GM20431 (cell line): ENCODE measurements around the gene PRKCE.

Experiments
- in situ Hi-C: fragments of 300-500 bp; cut with MseI, MboI; formaldehyde crosslinking; loops from one replicate; pipeline ENCODE4 v1.15.0; 2020; ENCODE audit warnings: low sequenced_read_pairs; ENCODE audit not compliant: unreplicated experiment

Gene PRKCE

DNA sequence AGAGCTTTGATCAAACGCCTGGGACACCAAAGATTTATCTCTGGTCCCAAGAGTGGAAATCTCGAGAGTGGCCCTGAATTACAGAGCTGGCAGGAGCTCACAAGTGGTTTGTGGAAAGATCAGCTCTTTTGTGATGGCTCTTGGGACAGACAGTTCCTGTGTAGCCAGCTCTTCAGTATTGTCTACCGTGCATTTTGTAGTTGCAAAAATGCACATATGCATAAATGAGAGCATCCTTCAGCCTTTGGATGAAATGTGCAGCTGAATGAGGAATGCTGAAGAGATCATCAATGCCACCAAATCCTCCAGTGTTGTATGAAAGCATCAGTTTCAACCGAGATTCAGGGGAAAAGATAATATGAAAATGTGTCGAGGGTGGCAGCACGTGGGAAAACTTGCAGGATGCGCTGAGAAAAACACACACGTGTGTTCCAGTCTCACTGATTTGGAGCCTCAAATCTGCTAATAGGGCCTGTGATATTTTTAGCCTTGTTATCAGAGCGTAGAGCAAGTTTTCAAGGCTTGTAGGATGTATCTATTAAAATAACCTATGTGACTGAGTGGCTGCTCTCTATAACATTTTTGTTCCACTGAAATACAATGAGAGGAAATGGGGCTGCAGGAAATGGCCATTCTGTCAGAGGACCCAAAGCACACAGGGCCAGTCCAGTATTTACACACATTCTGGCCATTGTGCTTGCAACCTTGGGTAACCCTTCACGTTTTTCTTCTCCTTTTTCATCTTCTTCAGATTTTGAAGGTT, 138.7 kb downstream of the PRKCE start:
- in situ Hi-C loops, result no loop called here

DNA sequence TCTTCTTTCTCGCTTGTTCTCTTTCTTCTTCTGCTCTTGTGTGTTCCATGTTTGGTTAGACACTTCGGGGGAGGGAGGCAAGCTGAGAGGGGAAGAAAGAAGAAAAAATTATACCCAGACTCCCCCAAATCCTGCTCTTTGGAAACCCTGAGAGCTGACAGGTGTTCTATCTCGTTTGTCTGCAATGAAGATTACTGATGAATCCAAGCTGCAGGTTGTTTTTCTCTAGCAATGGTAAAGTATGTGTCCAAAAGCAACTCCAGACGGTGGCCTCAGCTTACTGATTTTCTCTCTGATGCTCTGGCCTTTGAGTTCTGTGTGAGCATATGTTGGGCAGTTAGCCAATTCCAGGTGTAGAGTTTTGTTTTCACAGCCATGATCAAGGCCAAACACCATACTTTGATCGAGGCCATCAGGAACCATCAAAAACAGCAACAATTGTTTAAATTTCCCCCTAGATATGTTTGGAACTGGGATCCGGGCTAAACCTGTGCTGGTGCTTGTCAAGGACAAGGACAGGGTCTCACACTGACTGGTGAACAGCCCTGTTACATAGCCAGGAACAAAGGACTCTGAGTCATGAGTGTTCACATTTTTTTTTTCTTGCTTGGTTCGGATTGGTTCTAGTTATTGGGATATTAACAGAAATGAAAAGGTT, 142.0 kb downstream of the PRKCE start:
- in situ Hi-C loops, result no loop called here

DNA sequence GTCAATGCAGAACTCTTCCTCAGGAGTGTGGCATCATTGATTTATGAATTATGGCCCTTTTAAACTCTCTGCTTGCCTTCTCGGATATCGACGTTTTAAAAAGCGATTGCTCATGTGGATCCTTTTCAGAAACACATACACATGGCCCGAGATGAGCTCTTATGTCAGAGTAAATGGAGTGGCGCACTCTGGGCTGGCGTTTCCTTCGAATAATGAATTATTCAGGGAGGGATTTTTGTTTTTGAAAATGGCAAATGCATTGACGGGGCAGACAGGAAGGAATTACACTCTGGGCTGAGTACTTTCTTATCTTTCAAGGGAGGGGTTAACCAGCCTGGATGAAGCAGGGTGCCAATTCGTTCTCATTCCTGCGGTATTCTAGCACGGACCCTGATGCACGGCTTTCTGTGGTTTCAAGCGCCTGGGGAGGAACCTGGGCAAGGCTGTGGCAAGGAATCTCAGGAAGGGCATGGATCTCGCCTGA, 142.7 kb downstream of the PRKCE start:
- in situ Hi-C loops, result no loop called here

DNA sequence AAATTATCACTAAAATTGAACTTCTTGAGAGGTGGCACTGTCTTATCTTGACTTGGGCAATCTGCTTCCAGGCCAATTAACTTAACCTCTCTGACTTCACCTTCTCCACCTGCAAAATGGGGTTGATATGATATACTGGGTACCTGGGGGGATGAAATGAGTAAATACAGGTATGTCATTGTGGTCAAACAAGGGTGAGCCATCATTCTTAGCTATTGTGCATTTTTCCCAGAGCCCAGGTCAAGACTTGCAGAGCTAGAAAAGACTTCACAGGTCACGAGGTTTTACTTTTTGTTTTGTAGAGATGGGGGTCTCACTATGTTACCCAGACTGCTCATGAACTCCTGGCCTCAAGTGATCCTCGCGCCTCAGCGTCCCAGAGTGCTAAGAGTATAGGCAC, 145.0 kb downstream of the PRKCE start:
- in situ Hi-C loops, result no loop called here

DNA sequence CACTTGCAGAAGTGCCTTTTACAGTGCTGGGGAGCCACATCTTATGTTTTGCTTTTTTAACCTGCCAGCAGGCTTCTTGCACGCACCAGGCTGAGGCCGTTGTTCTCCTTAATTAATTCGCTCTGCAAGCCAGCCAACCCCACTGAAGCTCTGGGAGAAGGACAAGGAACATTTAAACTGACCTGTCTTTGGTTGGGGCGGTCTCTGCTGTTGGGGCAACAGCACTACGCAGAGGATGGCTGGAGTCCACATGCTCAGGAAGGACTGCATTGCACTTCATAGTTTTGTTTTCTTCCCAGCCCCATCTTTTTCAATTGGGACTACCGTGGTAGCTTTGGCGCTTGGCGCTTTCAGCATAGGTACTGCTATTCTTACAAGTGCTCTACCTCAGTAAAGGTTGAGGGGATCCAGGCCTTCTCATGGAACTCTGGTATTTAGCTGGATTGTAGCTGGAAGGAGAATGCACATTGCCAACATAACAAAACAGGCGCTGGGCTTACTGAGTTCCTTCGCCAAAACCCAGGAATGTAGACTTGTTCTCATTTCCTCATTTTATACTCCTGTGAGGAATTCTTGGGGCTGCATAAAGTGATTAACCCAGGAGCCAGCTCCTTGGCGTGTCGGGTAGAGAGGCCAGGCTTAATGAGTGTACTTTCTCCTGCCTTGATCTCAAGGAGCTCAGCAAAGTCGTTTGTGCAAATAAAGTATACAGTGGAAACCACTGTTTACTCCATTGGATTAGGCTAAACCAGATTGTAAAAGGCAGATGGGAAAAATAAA, 146.2 kb downstream of the PRKCE start:
- in situ Hi-C loops, result no loop called here

DNA sequence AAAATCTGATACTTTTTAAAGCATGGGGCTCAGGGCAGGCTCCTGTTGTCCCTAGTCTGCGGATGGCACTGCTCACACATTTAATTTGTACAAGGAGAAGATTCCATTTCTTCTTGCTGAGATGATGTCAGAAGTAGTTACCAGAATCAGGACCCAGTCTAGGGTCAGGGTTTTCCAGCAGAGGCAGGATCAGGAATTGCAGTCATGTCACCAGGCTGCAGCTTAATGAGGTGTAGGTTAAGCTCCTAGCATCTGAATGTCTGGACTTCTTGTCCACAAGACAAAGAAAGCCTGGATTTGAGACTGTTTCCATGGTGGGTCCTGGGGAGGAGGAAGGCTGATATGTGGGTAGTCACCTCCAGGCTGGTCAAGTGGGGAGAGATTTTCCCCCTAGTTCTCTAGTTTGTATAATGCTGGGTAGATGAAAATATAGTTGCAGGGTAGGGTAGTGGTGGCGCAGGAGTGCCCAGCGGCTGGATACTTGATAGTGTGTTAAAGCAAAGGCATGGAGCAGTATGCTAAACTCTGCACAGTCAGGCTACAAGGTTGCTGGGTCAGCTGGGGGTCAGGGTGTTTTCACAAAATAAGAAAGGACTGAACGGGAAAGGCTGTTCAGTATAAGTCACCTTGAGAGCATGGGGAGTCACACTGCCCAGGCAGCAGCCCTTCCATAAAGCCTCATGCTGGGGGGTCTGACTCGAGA, 148.4 kb downstream of the PRKCE start:
- in situ Hi-C loops, result no loop called here

DNA sequence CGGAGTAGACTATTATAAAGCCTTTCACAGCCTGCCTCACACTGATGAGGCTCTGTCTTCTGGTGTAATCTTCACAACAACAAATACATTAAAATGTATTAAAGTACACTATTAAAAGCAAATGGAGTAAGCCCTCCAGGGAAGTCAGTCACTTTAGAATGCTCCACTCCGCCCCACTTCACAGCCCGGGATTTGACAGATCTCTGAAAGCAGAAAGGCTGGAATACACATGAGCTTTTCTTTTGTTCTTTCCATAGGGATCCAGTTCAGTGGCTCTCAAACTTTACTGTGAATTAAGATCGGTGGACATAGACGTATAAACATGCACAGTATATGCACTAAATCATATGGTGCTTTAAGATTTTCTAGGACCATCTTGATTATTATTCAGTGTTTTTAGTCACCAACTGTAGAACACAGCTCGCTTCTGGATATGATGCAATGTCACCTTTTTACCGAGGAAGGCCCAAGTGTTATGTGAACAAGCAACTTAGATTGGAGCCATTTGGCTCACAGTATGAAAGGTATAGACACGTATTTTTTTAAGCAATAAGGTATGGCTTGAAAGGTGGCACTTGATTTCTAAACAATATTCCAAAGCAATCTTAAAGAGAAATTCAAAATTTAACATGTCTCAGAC, 151.1 kb downstream of the PRKCE start:
- in situ Hi-C loops, result no loop called here

DNA sequence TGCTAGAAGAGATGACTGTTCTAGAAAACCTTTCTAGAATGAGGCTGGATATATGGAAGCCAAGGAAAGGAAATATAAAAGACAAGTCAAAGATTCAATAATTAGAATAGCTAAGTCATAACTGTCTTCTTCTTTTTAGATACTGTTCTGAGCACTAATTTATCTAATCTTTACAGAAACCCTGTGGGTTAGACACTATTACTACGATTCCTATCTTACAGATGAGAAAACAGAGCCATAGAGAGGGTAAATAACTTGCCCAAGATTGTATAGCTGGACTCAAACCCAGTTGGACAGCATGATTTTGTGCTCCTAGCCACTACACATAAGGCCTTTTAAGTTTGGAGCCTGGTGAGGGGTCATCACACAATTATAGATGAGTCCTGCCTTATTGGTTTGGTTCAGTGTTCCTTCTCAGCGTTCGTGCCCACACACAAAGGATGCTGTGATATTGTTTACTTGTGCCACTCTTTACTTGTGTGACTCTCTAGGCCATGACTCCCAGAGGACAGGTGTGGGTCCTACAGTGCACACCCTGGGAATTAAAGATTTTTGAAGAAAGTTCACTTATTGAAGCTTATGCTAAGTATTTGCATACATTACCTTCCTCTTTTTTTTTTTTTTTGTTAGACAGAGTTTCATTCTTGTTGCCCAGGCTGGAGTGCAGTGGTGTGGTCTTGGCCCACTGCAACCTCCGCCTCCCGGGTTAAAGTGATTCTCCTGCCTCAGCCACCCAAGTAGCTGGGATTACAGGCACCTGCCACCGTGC, 153.7 kb downstream of the PRKCE start:
- in situ Hi-C loops, result no loop called here

DNA sequence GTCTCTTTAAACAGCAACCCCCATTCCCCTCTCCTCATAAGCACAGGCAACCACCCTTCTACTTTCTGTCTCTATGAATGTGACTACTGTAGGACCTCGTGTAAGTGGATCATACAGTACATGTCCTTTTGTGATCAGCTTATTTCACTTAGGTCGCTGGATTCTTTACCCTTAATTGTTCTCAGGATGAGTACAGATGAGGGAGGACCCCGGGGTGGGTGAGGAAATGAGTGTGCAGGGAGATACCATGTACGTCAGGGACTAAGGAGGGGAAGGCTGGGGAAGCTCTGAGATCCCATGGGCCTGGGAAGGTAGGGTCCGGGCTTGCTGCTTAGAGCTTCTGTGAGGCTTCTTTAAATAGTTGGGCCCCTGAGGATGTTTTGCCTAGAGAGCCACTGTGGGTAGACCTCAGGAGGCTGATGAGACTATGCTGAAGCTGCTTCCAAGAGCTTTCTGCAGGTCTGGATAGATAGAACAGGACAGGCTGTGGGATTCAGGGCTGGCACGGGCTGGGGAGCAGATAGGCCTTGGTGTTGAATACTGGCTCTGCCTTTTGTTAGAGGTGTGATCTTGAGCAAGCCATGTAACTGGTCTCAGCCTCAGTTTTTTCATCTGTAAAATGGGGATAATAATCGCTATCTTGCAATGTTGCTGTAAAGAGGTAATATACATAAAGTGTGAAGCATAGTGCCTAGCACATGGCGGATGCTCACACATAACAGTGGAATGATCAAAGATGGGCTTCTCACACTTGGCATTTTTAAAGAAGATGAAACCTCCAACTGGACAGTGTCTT, 155.3 kb downstream of the PRKCE start:
- in situ Hi-C loops, result no loop called here

DNA sequence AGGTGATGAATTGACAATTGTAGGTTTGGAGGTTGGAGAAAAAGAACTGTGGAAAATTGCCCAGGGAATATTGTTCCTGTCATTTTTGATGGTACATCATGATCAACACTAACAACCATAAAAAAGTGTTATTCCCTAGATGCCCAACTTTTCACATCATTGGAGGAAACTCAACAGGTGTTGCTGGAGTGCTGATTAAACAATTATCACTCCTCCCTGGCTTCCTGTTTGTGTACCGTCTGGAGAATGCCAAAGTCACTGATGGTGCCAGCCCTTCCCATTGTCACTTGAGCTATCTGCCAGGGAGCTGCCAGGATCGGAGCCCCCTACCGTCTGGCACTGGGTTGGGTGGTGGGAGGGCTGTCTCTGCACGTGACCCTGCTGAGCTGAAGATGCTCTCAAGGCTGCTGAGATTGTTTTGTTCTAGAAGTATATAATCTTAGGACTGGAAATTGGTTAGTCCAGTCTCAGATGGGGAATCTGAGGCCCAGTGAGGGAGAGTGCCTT, 156.9 kb downstream of the PRKCE start:
- in situ Hi-C loops, result no loop called here

DNA sequence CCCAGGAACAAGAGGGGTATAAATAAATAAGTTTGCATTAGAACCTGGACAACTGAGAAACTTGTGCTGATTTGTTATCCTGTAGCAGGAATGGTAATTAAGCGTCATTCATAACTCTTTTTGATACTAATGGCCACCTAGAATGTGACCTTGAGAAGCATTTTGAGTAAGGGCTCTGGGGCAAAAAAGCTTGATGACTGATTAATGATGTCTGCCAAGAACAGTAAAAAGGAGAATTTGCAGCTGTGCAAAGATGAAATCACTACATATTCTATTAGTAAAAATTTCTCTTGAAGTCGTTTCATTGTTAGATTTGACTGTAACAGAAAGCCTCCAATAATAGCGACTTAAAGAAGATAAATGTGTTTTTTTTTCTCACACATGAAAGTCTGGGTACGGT, 157.7 kb downstream of the PRKCE start:
- in situ Hi-C loops, result no loop called here

DNA sequence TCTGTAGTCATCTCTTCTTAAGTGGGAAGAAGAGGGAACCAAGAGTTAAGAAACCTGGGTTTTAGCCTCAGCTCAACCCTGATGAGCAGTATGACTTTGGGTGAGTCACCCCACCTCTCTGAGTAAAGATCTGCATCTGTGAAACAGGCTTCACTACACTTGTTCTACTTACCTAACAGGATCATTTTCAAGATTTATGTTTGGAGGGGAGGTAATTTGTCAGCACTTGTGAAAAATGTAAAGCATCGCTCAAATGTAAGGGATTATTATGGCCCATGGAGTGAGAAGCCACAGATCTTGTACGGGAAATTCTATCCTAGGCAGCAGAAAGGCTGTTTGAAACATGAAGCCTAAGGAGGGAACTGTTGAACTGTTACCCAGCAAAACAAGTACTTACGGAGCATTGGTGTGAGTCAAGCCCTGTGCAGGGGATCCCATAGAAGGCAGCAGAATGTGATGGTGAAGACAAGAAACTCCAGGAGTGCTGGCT, 160.6 kb downstream of the PRKCE start:
- in situ Hi-C loops, result no loop called here

DNA sequence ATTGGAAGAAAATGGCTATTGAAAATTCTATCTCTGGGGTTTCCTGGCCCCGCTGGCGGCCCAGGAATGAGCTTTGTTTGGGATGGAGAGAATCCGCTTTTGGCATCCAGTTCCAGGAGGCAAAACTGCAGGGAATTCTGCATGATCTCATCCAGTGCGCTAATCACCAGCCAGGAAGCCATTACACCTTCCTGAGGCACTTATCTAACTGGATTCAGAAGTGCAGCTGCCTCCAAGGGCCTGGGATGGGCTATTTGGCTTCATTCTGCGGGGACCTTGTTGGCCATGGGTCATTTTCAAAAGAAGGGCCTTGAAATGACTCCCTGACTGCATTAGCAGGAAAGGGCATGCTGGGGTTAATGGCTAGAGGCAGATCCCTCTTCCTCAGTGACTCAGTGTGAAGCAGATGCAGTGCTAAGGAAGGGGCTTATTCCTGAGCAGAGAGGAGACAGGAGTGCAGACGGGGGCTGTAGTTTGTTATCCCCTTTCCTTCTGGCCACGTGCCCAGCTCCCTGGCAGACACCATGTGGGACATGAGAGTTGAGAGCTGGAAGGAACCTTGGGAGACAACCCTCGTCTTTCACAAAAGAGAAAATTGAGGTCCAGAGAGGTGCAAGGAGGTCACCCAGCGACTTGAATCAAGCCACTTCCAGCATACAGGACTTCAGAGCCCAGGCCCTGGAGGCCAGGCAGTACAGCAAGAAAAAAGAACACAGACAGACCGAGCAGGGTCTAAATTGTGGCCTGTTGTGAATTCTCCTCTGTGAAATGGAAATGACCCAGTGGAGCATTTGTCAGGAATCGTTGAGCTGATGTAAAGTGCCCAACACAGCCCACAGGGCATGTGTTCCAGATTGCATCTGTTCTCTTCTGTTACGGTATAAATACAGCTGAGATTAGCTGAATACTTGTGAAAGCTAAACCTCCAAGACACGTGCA, 161.8 kb downstream of the PRKCE start:
- in situ Hi-C loops, result no loop called here

DNA sequence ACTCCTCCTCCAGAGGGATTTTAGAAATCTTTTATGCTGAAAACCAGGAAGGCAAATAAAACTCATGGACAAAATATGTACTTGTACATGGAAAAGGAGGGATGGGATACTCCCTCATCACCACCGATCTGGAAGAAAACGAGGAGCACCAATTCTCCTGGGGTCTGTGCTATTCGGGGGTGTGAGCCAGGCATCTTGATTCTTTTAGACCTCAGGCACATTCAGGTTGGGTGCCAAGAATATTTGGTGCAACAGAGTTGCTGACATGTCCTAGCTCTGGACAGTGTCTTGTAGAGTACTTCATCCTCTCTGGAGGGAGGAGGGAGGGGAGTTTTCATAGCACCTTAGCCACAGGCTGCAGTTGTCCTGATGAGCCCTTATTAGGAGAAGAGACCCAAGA, 163.0 kb downstream of the PRKCE start:
- in situ Hi-C loops, result no loop called here

DNA sequence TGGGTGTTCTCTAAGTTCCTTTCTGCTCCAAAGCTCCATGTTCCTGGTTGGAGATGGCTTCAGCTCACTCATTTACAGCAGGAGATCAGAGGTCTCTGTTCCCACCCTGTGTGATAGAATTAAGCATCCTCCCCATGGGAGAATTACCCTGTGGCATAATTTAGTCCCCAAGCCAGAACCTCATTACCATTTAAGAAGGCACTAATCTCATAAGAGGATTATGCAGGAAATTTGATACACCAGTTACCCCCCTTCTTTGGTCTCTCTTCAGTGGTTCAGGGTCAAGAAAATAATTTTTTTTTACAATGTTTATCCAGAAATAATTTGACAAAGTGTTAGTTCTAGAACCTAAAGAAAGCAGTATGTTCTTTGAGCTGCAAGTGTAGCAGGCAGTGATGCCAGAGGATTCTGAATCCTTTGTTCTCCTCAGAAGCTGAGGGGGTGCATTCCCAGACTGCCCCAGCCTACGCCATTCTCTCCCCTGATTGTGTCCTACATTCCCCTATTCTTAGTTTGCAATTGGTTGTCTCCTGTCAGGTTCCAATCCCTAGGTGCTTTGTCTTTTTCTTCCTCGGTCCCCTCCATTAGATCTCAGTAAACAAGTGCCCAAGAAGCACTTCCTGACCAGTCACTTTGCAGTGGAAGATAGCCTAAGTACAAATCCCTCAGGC, 163.6 kb downstream of the PRKCE start:
- in situ Hi-C loops, result no loop called here

DNA sequence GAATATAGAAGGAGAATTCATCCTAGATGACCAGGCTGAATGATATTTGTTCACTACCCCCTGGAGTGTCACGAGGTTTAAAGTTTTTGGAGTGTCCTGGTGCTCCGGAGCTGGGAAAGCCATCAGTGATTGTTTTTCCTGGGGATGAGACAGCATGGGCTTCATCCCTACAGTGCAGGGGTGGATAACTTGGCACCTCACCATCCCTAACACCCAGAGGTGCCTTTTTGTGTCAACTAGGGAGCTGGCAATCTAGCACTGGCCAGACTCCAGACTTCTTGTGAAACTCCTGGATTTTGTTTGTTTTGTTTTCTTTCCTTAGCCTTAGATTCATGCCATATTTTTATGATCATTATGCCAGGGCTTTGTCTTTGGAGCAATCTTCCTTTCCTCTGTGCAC, 164.8 kb downstream of the PRKCE start:
- in situ Hi-C loops, result no loop called here
